Stimulated activated CD4-positive, alpha-beta T cell treated with anti-CD3 and anti-CD28 coated beads, Interleukin-2, amount 100 ng/mL, for 24 hours (primary cell): ENCODE data around the gene ITGA8.
"Not testable (repeated sequence)": the region's sequence is repeated elsewhere in the genome, so short reads cannot be mapped to it uniquely, and the experiment has no call there.

Experiments
- DNase-seq, 2 donors: peaks; one replicate each; pipeline ENCODE4 v3.0.0-alpha.2; 2020

The ITGA8 gene

GRCh38 chr10:15486404-15486803, 233.3 kb downstream of the ITGA8 start:
- DNase-seq = no peak

GRCh38 chr10:15485684-15486316, 233.9 kb downstream of the ITGA8 start:
- no peak for DNase-seq

- no peak for DNase-seq
Measured at GRCh38 chr10:15485027-15485426, 234.7 kb downstream of the ITGA8 start.

GRCh38 chr10:15484128-15484527, 235.6 kb downstream of the ITGA8 start:
- no peak for DNase-seq

GRCh38 chr10:15483215-15484075, 236.3 kb downstream of the ITGA8 start:
- no peak for DNase-seq

GRCh38 chr10:15482156-15482555, 237.6 kb downstream of the ITGA8 start:
- DNase-seq = no peak

- DNase-seq = no peak
Measured at GRCh38 chr10:15478950-15479349, 240.8 kb downstream of the ITGA8 start.

GRCh38 chr10:15478429-15478828, 241.3 kb downstream of the ITGA8 start:
- DNase-seq = no peak

GRCh38 chr10:15476337-15476736, 243.4 kb downstream of the ITGA8 start:
- no peak for DNase-seq

GRCh38 chr10:15475439-15475838, 244.3 kb downstream of the ITGA8 start:
- not testable (repeated sequence) for DNase-seq

- no peak for DNase-seq
Measured at GRCh38 chr10:15474671-15475070, 245.1 kb downstream of the ITGA8 start.

GRCh38 chr10:15473396-15473767, 246.3 kb downstream of the ITGA8 start:
- DNase-seq = no peak

- DNase-seq = no peak
Measured at GRCh38 chr10:15472431-15473395, 247.0 kb downstream of the ITGA8 start.

- DNase-seq = no peak
Measured at GRCh38 chr10:15472008-15472407, 247.7 kb downstream of the ITGA8 start.

- no peak for DNase-seq
Measured at GRCh38 chr10:15469111-15469510, 250.6 kb downstream of the ITGA8 start.

GRCh38 chr10:15464381-15464780, 255.3 kb downstream of the ITGA8 start:
- DNase-seq = no peak
